Tibial nerve (tissue), 4 donors: Measurements from ENCODE around the gene CACNG7. TPM values are rescaled to one million over a fixed set of nuclear protein-coding genes. Genes with fewer than 3 reads are reported as not detected.
A peak's percentile ranks its signal among the peaks of the same experiment; 100 is the strongest.

Experiments used
- DNase-seq, 2 donors: peaks; one replicate each; pipeline ENCODE4 v3.0.0-alpha.2; 2019; ENCODE audit warnings: low spot score in 2 of 2
- H3K27ac ChIP-seq, 4 donors: fragments of 200-600 bp; sonication (generic) in 3 of 4; one replicate each; pipeline ENCODE4 v1.5.1; 2017 to 2019; ENCODE audit warnings: mild to moderate bottlenecking in 1 of 4
- H3K27me3 ChIP-seq, 2 donors: fragments of 200-600 bp; sonication (generic) in 1 of 2; one replicate each; pipeline versions ENCODE4 v1.5.1 to v1.6.0; 2017 to 2019
- H3K36me3 ChIP-seq, 3 donors: fragments of 200-600 bp; sonication (generic); one replicate each; pipeline ENCODE4 v1.5.1; 2018 to 2019
- H3K4me1 ChIP-seq, 4 donors: fragments of 200-600 bp; sonication (generic) in 3 of 4; one replicate each; pipeline ENCODE4 v1.5.1; 2017 to 2019
- H3K4me3 ChIP-seq, 4 donors: fragments of 200-600 bp; sonication (generic) in 3 of 4; one replicate each; pipeline ENCODE4 v1.5.1; 2017 to 2019; ENCODE audit warnings: mild to moderate bottlenecking in 1 of 4, moderate library complexity in 1 of 4
- H3K9me3 ChIP-seq, 4 donors: fragments of 200-600 bp; sonication (generic) in 3 of 4; one replicate each; pipeline ENCODE4 v1.5.1; 2017 to 2019
- EP300 ChIP-seq, 2 donors: sonication (generic); formaldehyde crosslinking; IDR thresholded peaks; one replicate each; pipeline ENCODE4 v1.6.1; 2017; ENCODE audit warnings: antibody characterized with exemption in 2 of 2, mild to moderate bottlenecking in 1 of 2
- POLR2A ChIP-seq, 2 donors: fragments of 450-650 bp; IDR thresholded peaks; one replicate each; pipeline ENCODE4 v1.6.1; 2017; ENCODE audit warnings: antibody characterized with exemption in 2 of 2, mild to moderate bottlenecking in 2 of 2, moderate library complexity in 2 of 2
- WGBS, 2 donors: methylation state at CpG; one replicate each; pipeline ENCODE4 v1.1.5; 2018; 5-methylcytosine and 5-hydroxymethylcytosine counted together
- total RNA-seq, 4 donors: library from RNA; depleted of rRNA; stranded (reverse); fragments of >200 nt; gene quantifications; one replicate each; pipeline ENCODE4 v1.1.0, GENCODE V29; 2016
- TF ChIP-seq, protein P1 (sequence below), 5 experiments: fragments of 200-600 bp in 3 of 5; fragments of 450-650 bp in 2 of 5; sonication (generic) in 3 of 5; IDR thresholded peaks; one replicate each; pipeline ENCODE4 v1.5.1; 2016 to 2019; ENCODE audit warnings: antibody characterized with exemption in 5 of 5, mild to moderate bottlenecking in 3 of 5, moderate library complexity in 2 of 5

The CACNG7 gene
- total RNA-seq, 4 donors from 2014 or later = not detected

DNA sequence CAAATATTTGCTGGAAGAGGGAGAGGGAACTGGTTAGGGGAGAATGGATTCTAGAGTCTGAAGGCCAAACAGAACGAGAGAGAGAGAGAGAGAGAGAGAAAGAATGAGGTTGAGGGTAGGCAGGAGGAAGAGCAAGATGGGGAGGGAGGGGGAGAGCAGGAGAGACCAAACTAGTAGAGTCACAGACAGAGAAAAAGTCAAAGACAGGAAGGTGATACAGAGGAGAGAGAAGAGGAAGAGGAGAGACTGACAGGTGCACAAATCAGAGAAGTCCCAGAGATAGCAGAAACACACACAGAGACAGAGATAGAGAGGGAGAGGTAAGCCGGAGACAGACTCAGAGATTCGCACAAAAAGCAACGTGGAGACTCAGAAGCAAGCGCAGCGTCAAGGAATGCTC is 76.8 kb downstream of the CACNG7 start:
- Histone ChIP-seq H3K9me3 (peaks cover 0 to 4% (median 0%) of the 10 kb centered on the region in 4 donors), H3K27me3 (peaks cover 0 to 18% of the 10 kb centered on the region in 2 donors), H3K36me3 (no peaks in the 10 kb centered on the region), H3K27ac (no peak overlapping the region), H3K4me3 (no peak overlapping the region), H3K4me1 (peaks cover 0 to 10% (median 0%) of the 10 kb centered on the region in 4 donors)
- WGBS, 2 donors = 74 to 77% methylated on average over 6 of the region's 6 CpGs
- DNase-seq = no peak
- no peak for TF ChIP-seq POLR2A (IDR thresholded peaks at IDR 0.05)
- TF ChIP-seq, protein P1, sequence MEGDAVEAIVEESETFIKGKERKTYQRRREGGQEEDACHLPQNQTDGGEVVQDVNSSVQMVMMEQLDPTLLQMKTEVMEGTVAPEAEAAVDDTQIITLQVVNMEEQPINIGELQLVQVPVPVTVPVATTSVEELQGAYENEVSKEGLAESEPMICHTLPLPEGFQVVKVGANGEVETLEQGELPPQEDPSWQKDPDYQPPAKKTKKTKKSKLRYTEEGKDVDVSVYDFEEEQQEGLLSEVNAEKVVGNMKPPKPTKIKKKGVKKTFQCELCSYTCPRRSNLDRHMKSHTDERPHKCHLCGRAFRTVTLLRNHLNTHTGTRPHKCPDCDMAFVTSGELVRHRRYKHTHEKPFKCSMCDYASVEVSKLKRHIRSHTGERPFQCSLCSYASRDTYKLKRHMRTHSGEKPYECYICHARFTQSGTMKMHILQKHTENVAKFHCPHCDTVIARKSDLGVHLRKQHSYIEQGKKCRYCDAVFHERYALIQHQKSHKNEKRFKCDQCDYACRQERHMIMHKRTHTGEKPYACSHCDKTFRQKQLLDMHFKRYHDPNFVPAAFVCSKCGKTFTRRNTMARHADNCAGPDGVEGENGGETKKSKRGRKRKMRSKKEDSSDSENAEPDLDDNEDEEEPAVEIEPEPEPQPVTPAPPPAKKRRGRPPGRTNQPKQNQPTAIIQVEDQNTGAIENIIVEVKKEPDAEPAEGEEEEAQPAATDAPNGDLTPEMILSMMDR (IDR thresholded peaks at IDR 0.05) = no peak
- no peak for TF ChIP-seq EP300 (IDR thresholded peaks at IDR 0.05)

DNA sequence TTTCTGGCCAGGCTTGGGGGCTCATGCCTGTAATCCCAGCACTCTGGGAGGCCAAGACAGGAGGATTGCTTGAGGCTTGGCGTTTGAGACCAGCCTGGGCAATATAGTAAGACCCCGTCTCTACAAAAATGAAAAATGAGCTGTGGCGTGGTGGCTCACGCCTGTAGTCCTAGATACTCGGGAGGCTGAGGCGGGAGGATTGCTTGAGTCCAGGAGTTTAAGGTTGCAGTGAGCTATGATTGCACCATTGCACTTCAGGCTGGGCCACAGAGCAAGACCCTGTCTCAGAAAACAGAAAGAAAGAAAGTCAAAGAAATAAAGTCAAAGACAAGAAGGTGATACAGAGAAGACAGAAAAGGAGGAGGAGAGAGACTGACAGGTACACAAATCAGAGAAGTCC is 79.9 kb downstream of the CACNG7 start:
- Histone ChIP-seq H3K27ac (no peak overlapping the region), H3K9me3 (no peaks in the 10 kb centered on the region), H3K36me3 (no peaks in the 10 kb centered on the region), H3K4me1 (peaks cover 0 to 10% (median 0%) of the 10 kb centered on the region in 4 donors), H3K27me3 (peaks cover 4 to 29% of the 10 kb centered on the region in 2 donors), H3K4me3 (no peak overlapping the region)
- TF ChIP-seq POLR2A (IDR thresholded peaks at IDR 0.05) = no peak
- no peak for TF ChIP-seq EP300 (IDR thresholded peaks at IDR 0.05)
- TF ChIP-seq, protein P1 (IDR thresholded peaks at IDR 0.05) = no peak
- no peak for DNase-seq
- WGBS, 2 donors = 91 to 94% methylated on average over 6 of the region's 6 CpGs

DNA sequence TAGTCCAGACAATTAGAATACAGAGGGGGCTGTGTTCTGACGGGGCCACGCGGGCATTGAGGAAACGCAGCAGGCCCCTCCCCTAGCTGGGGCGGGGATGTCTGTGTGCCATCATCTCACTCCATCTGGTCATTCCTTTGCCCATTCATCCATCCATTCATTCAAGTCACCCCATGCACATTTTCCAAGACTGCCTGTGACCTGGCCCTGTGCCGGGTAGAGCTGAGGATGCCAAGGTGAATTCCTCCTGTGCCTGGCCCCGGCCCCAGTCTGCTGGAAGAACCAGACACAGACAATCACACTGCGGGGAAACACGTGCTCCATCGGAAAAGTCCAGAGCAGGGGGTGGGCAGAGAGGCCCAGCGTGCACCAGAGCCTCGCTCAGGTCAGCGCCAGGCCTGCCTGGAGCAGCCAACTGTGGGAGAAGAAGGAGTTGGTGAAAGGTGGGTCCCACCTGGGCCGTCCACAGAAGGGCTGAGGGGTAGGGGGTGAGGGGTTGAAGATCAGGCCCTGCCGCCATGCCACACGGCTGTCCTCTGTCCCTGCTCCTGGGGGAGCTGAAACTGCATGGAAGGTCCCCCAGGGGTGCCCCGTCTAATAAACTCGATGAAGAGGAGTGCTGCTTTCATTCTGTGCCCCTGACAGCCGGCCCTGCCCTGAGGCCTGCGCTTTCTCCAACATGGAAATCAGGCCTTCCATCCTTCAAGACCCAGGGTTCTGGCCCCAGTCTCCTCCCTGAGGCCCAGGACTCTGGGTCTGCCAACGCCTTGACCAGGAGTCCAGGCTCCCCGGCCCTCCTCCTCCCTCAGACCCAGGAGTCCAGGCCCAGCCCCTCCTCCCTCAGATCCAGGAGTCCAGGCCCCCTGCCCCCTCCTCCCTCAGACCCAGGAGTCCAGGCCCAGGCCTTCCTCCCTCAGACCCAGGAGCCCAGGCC is 80.8 kb downstream of the CACNG7 start:
- H3K27me3 ChIP-seq = peaks cover 4 to 38% of the 10 kb centered on the region in 2 donors
- DNase-seq = no peak
- H3K4me3 ChIP-seq = no peak overlapping the region
- TF ChIP-seq POLR2A (IDR thresholded peaks at IDR 0.05) (no peak), EP300 (IDR thresholded peaks at IDR 0.05) (no peak)
- TF ChIP-seq, protein P1 (IDR thresholded peaks at IDR 0.05) = no peak
- peaks cover 0 to 10% (median 0%) of the 10 kb centered on the region in 4 donors for H3K4me1 ChIP-seq
- no peak overlapping the region for H3K27ac ChIP-seq
- H3K36me3 ChIP-seq = no peaks in the 10 kb centered on the region
- no peaks in the 10 kb centered on the region for H3K9me3 ChIP-seq
- WGBS, 2 donors = 47 to 60% methylated on average over 18 to 22 of the region's 22 CpGs

DNA sequence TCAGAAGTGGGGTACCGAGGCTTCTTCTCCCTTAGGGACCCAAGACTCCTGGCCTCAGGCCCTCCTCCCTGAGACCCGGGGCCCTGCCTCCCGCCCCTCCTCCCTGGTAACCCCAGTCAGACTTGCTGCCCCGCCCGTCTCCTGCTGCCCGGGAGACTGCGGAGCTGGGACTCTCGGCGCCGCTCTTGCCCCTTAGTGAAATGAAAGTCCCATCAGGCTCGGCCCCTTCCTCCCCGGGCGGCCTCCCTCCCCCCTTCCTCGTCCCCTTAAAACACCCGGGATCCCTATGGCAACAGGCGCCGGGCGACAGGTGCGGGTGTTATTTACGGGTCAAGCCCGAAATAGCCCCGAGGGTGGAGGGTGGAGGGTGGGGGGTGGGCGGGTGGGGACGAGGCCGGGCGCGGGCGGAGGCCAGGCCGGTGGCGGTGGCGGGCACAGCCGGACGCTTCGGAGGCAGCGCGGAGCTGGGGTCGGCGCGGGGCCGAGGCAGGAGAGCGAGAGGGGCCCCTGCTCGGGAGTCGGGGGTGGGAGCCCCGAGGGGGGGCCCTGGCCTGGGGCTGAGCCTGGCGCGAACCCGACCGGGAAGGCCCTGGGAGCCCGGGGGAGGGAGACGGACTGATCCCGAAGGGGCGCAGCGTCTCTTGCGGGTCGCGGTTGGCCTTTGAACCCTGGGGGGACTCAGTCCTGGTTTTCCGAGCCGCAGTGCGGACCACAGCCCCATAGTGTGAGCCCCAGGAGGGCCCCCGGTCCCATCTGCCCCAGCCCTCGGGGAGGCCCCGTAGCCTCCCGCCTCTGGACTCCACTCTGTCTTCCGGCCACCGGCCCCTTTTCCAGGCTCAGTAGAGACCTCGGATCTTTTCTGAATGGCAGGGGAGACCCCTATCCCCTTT is 82.4 kb downstream of the CACNG7 start, which contains the start of gene CACNG6:
TSS of gene CACNG6 (plus strand) at position 414 of the 890 bp plus-strand sequence. CDS start 1,241 bp downstream, outside the sequence.
- TF ChIP-seq POLR2A (IDR thresholded peaks at IDR 0.05) (no peak), EP300 (IDR thresholded peaks at IDR 0.05) (no peak)
- TF ChIP-seq, protein P1 (IDR thresholded peaks at IDR 0.05) = no peak
- DNase-seq = no peak
- Histone ChIP-seq H3K9me3 (no peaks in the 10 kb centered on the region), H3K4me3 (peak within 1 kb of the TSS in 2 of 4 donors; percentile 19 to 45), H3K27ac (no peak within 1 kb of the TSS), H3K27me3 (peaks cover 4 to 45% of the 10 kb centered on the region in 2 donors), H3K36me3 (no peaks in the 10 kb centered on the region), H3K4me1 (peaks cover 0 to 10% (median 0%) of the 10 kb centered on the region in 4 donors)
- 5 to 7% methylated on average over 28 to 34 of the region's 66 CpGs for WGBS, 2 donors
